ENCODE data around the gene FNIP2. TPM values are rescaled to one million over a fixed set of nuclear protein-coding genes. Genes with fewer than 3 reads are reported as not detected.

The FNIP2 gene
- total RNA-seq, 1 experiment from 2014 or later: 5.2 TPM

- Histone ChIP-seq H3K4me3 (ENCODE audit: low read length) (no peak overlapping the region), H3K36me3 (ENCODE audit: low read depth, low read length) (no peaks in the 10 kb centered on the region), H4K20me1 (ENCODE audit: low read length) (no peaks in the 10 kb centered on the region), H3F3A (ENCODE audit: low read length, unreplicated experiment) (no peaks in the 10 kb centered on the region), H3K27ac (ENCODE audit: low read length) (peak overlapping the region; percentile 50), H3K79me2 (ENCODE audit: low read length) (no peaks in the 10 kb centered on the region), H3K9me2 (replicated peaks; ENCODE audit: low read length) (no peaks in the 10 kb centered on the region), H3K4me2 (ENCODE audit: low read length) (peak overlapping the region; percentile 30; the same call in 1 of the 2 replicates), H3K9ac (ENCODE audit: low read length) (no peak overlapping the region), H3K4me1 (ENCODE audit: insufficient read depth, low read length) (peaks cover 34% of the 10 kb centered on the region), H2AFZ (ENCODE audit: low read length) (no peak overlapping the region), H3K27me3 (ENCODE audit: low read length) (no peaks in the 10 kb centered on the region), H3K9me3 (ENCODE audit: low read length) (no peaks in the 10 kb centered on the region)
- ChIA-PET CTCF (no interaction called here), POLR2A (ENCODE audit: unreplicated experiment) (no interaction called here)
- DNase-seq (peak; percentile 19), ATAC-seq (peak; percentile 67)
- no TSS peak for BruUV-seq (replicated peaks)
- intact Hi-C loops (cut with micrococcal nuclease): loop anchor here (1.0 to 5.0 kb wide), 2 partner anchors 10 to 568 kb away; no protein-coding TSS in a partner anchor
- TF ChIP-seq EZH2phosphoT487 (IDR thresholded peaks at IDR 0.05; ENCODE audit: borderline replicate concordance, low read length) (no peak), CTCF (conservative IDR thresholded peaks at IDR 0.05; ENCODE audit: low read depth, low read length) (no peak), EZH2 (IDR thresholded peaks at IDR 0.05; ENCODE audit: low read length, unreplicated experiment) (no peak)
Observed at GRCh38 chr4:158819942-158820786, 51.3 kb downstream of the FNIP2 start.

GRCh38 chr4:158821228-158821971 lies 52.6 kb downstream of the FNIP2 start:
- intact Hi-C loops (cut with micrococcal nuclease): loop anchor here (5.0 kb wide), 1 partner anchor 569 kb away; no protein-coding TSS in a partner anchor
- POLR2A ChIA-PET (ENCODE audit: unreplicated experiment): no interaction called here
- DNase-seq (no peak), ATAC-seq (no peak)
- H3K79me2 ChIP-seq (ENCODE audit: low read length): no peaks in the 10 kb centered on the region
- H3K36me3 ChIP-seq (ENCODE audit: low read depth, low read length): no peaks in the 10 kb centered on the region
- H3K27me3 ChIP-seq (ENCODE audit: low read length): no peaks in the 10 kb centered on the region
- H3K4me1 ChIP-seq (ENCODE audit: insufficient read depth, low read length): peaks cover 46% of the 10 kb centered on the region
- H3K9me2 ChIP-seq (replicated peaks; ENCODE audit: low read length): no peaks in the 10 kb centered on the region
- CTCF ChIA-PET: no interaction called here
- no peak for TF ChIP-seq EZH2phosphoT487 (IDR thresholded peaks at IDR 0.05; ENCODE audit: borderline replicate concordance, low read length)
- no peaks in the 10 kb centered on the region for H3K9me3 ChIP-seq (ENCODE audit: low read length)
- H2AFZ ChIP-seq (ENCODE audit: low read length): no peak overlapping the region
- BruUV-seq (replicated peaks): no TSS peak
- no peak overlapping the region for H3K9ac ChIP-seq (ENCODE audit: low read length)
- H3K4me2 ChIP-seq (ENCODE audit: low read length): no peak overlapping the region
- H3K27ac ChIP-seq (ENCODE audit: low read length): no peak overlapping the region
- H3F3A ChIP-seq (ENCODE audit: low read length, unreplicated experiment): no peaks in the 10 kb centered on the region
- no peaks in the 10 kb centered on the region for H4K20me1 ChIP-seq (ENCODE audit: low read length)
- H3K4me3 ChIP-seq (ENCODE audit: low read length): no peak overlapping the region

GRCh38 chr4:158822348-158822747 lies 53.5 kb downstream of the FNIP2 start:
- H3K9me3 ChIP-seq (ENCODE audit: low read length): no peaks in the 10 kb centered on the region
- TF ChIP-seq EZH2phosphoT487 (IDR thresholded peaks at IDR 0.05; ENCODE audit: borderline replicate concordance, low read length) (no peak), EZH2 (IDR thresholded peaks at IDR 0.05; ENCODE audit: low read length, unreplicated experiment) (no peak), CTCF (conservative IDR thresholded peaks at IDR 0.05; ENCODE audit: low read depth, low read length) (no peak)
- no peaks in the 10 kb centered on the region for H3K27me3 ChIP-seq (ENCODE audit: low read length)
- intact Hi-C loops (cut with micrococcal nuclease): loop anchor here (5.0 kb wide), 1 partner anchor 570 kb away; no protein-coding TSS in a partner anchor
- no peaks in the 10 kb centered on the region for H3K9me2 ChIP-seq (replicated peaks; ENCODE audit: low read length)
- no peaks in the 10 kb centered on the region for H3F3A ChIP-seq (ENCODE audit: low read length, unreplicated experiment)
- no peak for DNase-seq
- ChIA-PET POLR2A (ENCODE audit: unreplicated experiment) (interaction anchor here (0.5 kb wide), 1 partner anchor 43 kb away, joined by 4 read pairs; no protein-coding TSS in a partner anchor), CTCF (no interaction called here)
- no peaks in the 10 kb centered on the region for H4K20me1 ChIP-seq (ENCODE audit: low read length)
- H3K4me3 ChIP-seq (ENCODE audit: low read length): no peak overlapping the region
- H3K9ac ChIP-seq (ENCODE audit: low read length): no peak overlapping the region
- no peaks in the 10 kb centered on the region for H3K79me2 ChIP-seq (ENCODE audit: low read length)
- no peak for ATAC-seq
- H3K4me1 ChIP-seq (ENCODE audit: insufficient read depth, low read length): peaks cover 53% of the 10 kb centered on the region
- no peak overlapping the region for H3K27ac ChIP-seq (ENCODE audit: low read length)
- H3K4me2 ChIP-seq (ENCODE audit: low read length): no peak overlapping the region
- H3K36me3 ChIP-seq (ENCODE audit: low read depth, low read length): no peaks in the 10 kb centered on the region
- no TSS peak for BruUV-seq (replicated peaks)
- H2AFZ ChIP-seq (ENCODE audit: low read length): no peak overlapping the region

Data from PC-3 (cell line).